K562 (cell line): Measurements from ENCODE around the gene OR11A1. TPM values are rescaled to one million over a fixed set of nuclear protein-coding genes. Genes with fewer than 3 reads are reported as not detected.
A peak's percentile ranks its signal among the peaks of the same experiment; 100 is the strongest.

Experiments
- ATF3 ChIP-seq, 2 experiments: fragments of 450-650 bp in 1 of 2; sonication (generic) in 1 of 2; formaldehyde crosslinking in 1 of 2; IDR thresholded peaks in 1 of 2; conservative IDR thresholded peaks in 1 of 2; 2 replicates each; pipeline versions ENCODE4 v1.6.1 to v1.8.1; 2016 to 2023; ENCODE audit warnings: mild to moderate bottlenecking in 2 of 2, moderate library complexity in 2 of 2, inconsistent platforms in 1 of 2, missing genetic modification reagents in 1 of 2
- CEBPG ChIP-seq, 3 experiments: fragments of 200-800 bp in 1 of 3; sonication (Bioruptor generic) in 1 of 3; sonication (generic) in 1 of 3; formaldehyde crosslinking in 1 of 3; IDR thresholded peaks in 2 of 3; conservative IDR thresholded peaks in 1 of 3; 2 replicates each; pipeline versions ENCODE4 v1.6.1 to v1.8.0; 2016 to 2022; ENCODE audit warnings: missing compliant biosample characterization in 2 of 3, missing genetic modification characterization in 2 of 3, mild to moderate bottlenecking in 1 of 3, missing genetic modification reagents in 1 of 3
- ID3 ChIP-seq, 2 experiments: fragments of 250-450 bp in 1 of 2; fragments of 450-650 bp in 1 of 2; sonication (Bioruptor Pico) in 1 of 2; IDR thresholded peaks; 2 replicates each; pipeline versions ENCODE4 v1.6.1 to v1.8.0; 2016 to 2021; ENCODE audit warnings: mild to moderate bottlenecking in 2 of 2, moderate library complexity in 2 of 2, missing compliant biosample characterization in 1 of 2, missing genetic modification characterization in 1 of 2
- MEIS2 ChIP-seq: fragments of 450-650 bp; IDR thresholded peaks from 2 replicates; pipeline ENCODE4 v1.6.1; 2014; ENCODE audit warnings: mild to moderate bottlenecking; ENCODE audit not compliant: partially characterized antibody
- MTF1 ChIP-seq: fragments of 250-450 bp; sonication (Bioruptor Pico); IDR thresholded peaks from 2 replicates; pipeline ENCODE4 v1.9.0; 2021; ENCODE audit warnings: moderate library complexity, mild to moderate bottlenecking, inconsistent platforms, borderline replicate concordance
- POLR2G ChIP-seq: fragments of 200-400 bp; formaldehyde crosslinking; IDR thresholded peaks from 2 replicates; pipeline ENCODE4 v1.6.1; 2017; ENCODE audit warnings: low read depth, mild to moderate bottlenecking, antibody characterized with exemption, low read length, moderate library complexity
- ZNF280B ChIP-seq: fragments of 250-450 bp; sonication (Bioruptor Pico); IDR thresholded peaks from 2 replicates; pipeline ENCODE4 v1.5.1; 2021; ENCODE audit warnings: mild to moderate bottlenecking
- polyA plus RNA-seq, 8 experiments: library from polyadenylated mRNA; depleted of rRNA in 4 of 8; stranded (reverse) in 5 of 8; unstranded in 3 of 8; fragments of >200 nt; fragmentation: Nextera tagmentation in 2 of 8; fragmentation: Illumina TruSeq in 1 of 8; extraction: Ambion mirVana in 2 of 8; extraction: Trizol in 1 of 8; gene quantifications; 2 replicates each; pipeline versions ENCODE4 v1.2.1 to v1.2.3, GENCODE V29; 2011 to 2014; ENCODE audit warnings: inconsistent platforms in 1 of 8, missing spikeins in 1 of 8
- total RNA-seq, 7 experiments: library from RNA; depleted of rRNA in 6 of 7; stranded (reverse); fragments of >200 nt in 6 of 7; fragmentation: Illumina TruSeq in 2 of 7; extraction: Trizol in 2 of 7; gene quantifications; 2 replicates each; pipeline versions ENCODE4 v1.2.1 to v1.2.3, GENCODE V29; 2011 to 2021; ENCODE audit warnings: low replicate concordance in 1 of 7

OR11A1 gene
- total and polyA plus RNA-seq, 9 of the 15 experiments (the other 6 are each of a cell fraction or from before 2014, with no cell fraction given): not detected

GRCh38 chr6:29399525-29399924 is 57.3 kb downstream of the OR11A1 start (continued):
- TF ChIP-seq MTF1: no peak
- TF ChIP-seq ATF3 (IDR thresholded peaks at IDR 0.05): peak; percentile 60; the same call in 1 of the 2 replicates
- no peak for TF ChIP-seq ATF3 (CRISPR knock-in tag; conservative IDR thresholded peaks at IDR 0.05)
- TF ChIP-seq CEBPG (CRISPR knock-in tag; IDR thresholded peaks at IDR 0.05): no peak
- TF ChIP-seq CEBPG (tag; conservative IDR thresholded peaks at IDR 0.05 in 1 of 2, IDR thresholded peaks at IDR 0.05 in 1 of 2): peak; percentile 72 to 85
- no peak for TF ChIP-seq ID3 (CRISPR knock-in tag; IDR thresholded peaks at IDR 0.05)
- no peak for TF ChIP-seq ID3 (tag; IDR thresholded peaks at IDR 0.05)
- TF ChIP-seq MEIS2: peak; percentile 57
- no peak for TF ChIP-seq ZNF280B (CRISPR knock-in tag)
- TF ChIP-seq POLR2G: no peak
- TF ChIP-seq, all 486 proteins: peak for 6
